T-cell (primary cell): ENCODE measurements around the gene CXCL14. TPM values are rescaled to one million over a fixed set of nuclear protein-coding genes. Genes with fewer than 3 reads are reported as not detected.

Experiments
- ATAC-seq, 4 experiments: fragments of 200-7000 bp in 3 of 4; fragments of 150-1000 bp in 1 of 4; cut with Tn5 transposase; replicated peaks in 1 of 4; 1 replicate in 3 of 4; 2 replicates in 1 of 4; pipeline ENCODE4 v1.10.0; 2021; ENCODE audit warnings: moderate library complexity in 3 of 4, mild to moderate bottlenecking in 2 of 4, moderate number of reproducible peaks in 1 of 4
- CTCF ChIA-PET, 2 donors: fragments of 300-600 bp; sonication (Branson Sonifier 250); formaldehyde crosslinking; loops; one replicate each; lab custom pipeline; 2022; ENCODE audit warnings: antibody characterized with exemption in 2 of 2; lab: Charles Lee
- POLR2A ChIA-PET, 2 donors: fragments of 300-600 bp; sonication (Branson Sonifier 250); formaldehyde crosslinking; loops; one replicate each; lab custom pipeline; 2022; ENCODE audit warnings: antibody characterized with exemption in 2 of 2; lab: Charles Lee
- DNase-seq, 35 experiments: peaks; one replicate each; pipeline versions ENCODE4 v3.0.0 to v3.0.0-alpha.2; 2013 to 2023
- H3K27ac ChIP-seq: one replicate; pipeline ENCODE4 v1.5.1; 2013; ENCODE audit warnings: low read length
- H3K27me3 ChIP-seq, 2 experiments: replicated peaks in 1 of 2; 1 replicate in 1 of 2; 2 replicates in 1 of 2; pipeline versions ENCODE4 v1.6.1 to v1.7.0; 2013; ENCODE audit warnings: low read length in 1 of 2, mixed read lengths in 1 of 2; ENCODE audit not compliant: control insufficient read depth in 2 of 2, insufficient read depth in 2 of 2; ENCODE audit errors: extremely low read depth in 1 of 2
- H3K36me3 ChIP-seq, 2 donors: 1 replicate in 1 of 2; 2 replicates in 1 of 2; pipeline versions ENCODE4 v1.6.1 to v1.7.0; 2013; ENCODE audit warnings: low read length in 1 of 2; ENCODE audit not compliant: control insufficient read depth in 2 of 2, insufficient read depth in 1 of 2; ENCODE audit errors: extremely low read depth in 1 of 2
- H3K4me1 ChIP-seq, 2 experiments: 1 replicate in 1 of 2; 2 replicates in 1 of 2; pipeline versions ENCODE4 v1.6.1 to v1.7.0; 2013; ENCODE audit warnings: low read length in 2 of 2, mixed read lengths in 1 of 2; ENCODE audit not compliant: insufficient read depth in 2 of 2, control insufficient read depth in 1 of 2; ENCODE audit errors: extremely low read depth in 1 of 2
- H3K4me3 ChIP-seq, 2 donors: 1 replicate in 1 of 2; 2 replicates in 1 of 2; pipeline versions ENCODE4 v1.5.1 to v1.7.0; 2013; ENCODE audit warnings: mild to moderate bottlenecking in 2 of 2, low read length in 1 of 2, moderate library complexity in 1 of 2; ENCODE audit not compliant: control insufficient read depth in 1 of 2; ENCODE audit errors: extremely low read depth in 1 of 2
- H3K9me3 ChIP-seq: 2 replicates; pipeline ENCODE4 v1.7.0; 2013
- H3K27ac Mint-ChIP-seq, 2 donors: one replicate each; pipeline ENCODE4 v1.8.0; 2020 to 2021; ENCODE audit warnings: mild to moderate bottlenecking in 2 of 2, mixed read lengths in 2 of 2
- H3K27me3 Mint-ChIP-seq, 2 donors: one replicate each; pipeline ENCODE4 v1.8.0; 2021 to 2022; ENCODE audit warnings: mixed read lengths in 2 of 2
- H3K36me3 Mint-ChIP-seq: one replicate; pipeline ENCODE4 v1.8.0; 2021; ENCODE audit warnings: mixed read lengths
- H3K4me1 Mint-ChIP-seq, 3 donors: one replicate each; pipeline ENCODE4 v1.8.0; 2020 to 2022; ENCODE audit warnings: mixed read lengths in 3 of 3, mild to moderate bottlenecking in 1 of 3
- H3K4me3 Mint-ChIP-seq, 3 donors: one replicate each; pipeline ENCODE4 v1.8.0; 2020 to 2022; ENCODE audit warnings: mild to moderate bottlenecking in 3 of 3, mixed read lengths in 3 of 3, moderate library complexity in 3 of 3
- H3K9me3 Mint-ChIP-seq, 3 donors: one replicate each; pipeline ENCODE4 v1.8.0; 2020 to 2022; ENCODE audit warnings: mixed read lengths in 3 of 3
- WGBS: methylation state at CpG from one replicate; pipeline ENCODE4 v1.1.5; 2013; ENCODE audit warnings: missing lambda C conversion rate; ENCODE audit not compliant: insufficient coverage; 5-methylcytosine and 5-hydroxymethylcytosine counted together
- total RNA-seq, 35 experiments: library from RNA in 6 of 35; stranded (reverse) in 6 of 35; fragments of 120-200 nt in 1 of 35; gene quantifications; one replicate each; pipeline versions ENCODE4 v1.2.1 to v1.2.4 and lab custom pipeline; 2013 to 2026

The CXCL14 gene
- total RNA-seq, 5 donors from 2014 or later (not counting 1 experiment from before 2014, with no cell fraction given) = not detected

GRCh38 chr5:135615581-135616260 is 36.9 kb upstream of the CXCL14 start:
- no peaks in the 10 kb centered on the region for H3K36me3 ChIP-seq
- no peak for ATAC-seq
- no peaks in the 10 kb centered on the region for H3K9me3 ChIP-seq
- Mint-ChIP-seq H3K27ac (no peak overlapping the region), H3K36me3 (peaks cover 3% of the 10 kb centered on the region), H3K4me1 (no peaks in the 10 kb centered on the region), H3K4me3 (no peak overlapping the region), H3K9me3 (peaks cover 17 to 22% (median 17%) of the 10 kb centered on the region in 3 donors), H3K27me3 (peaks cover 14 to 16% of the 10 kb centered on the region in 2 donors)
- DNase-seq = no peak
- WGBS = 84% methylated on average over 4 of the region's 4 CpGs
- H3K4me1 ChIP-seq = no peaks in the 10 kb centered on the region
- H3K27me3 ChIP-seq = peaks cover 2 to 19% of the 10 kb centered on the region in 2 experiments
- no peak overlapping the region for H3K27ac ChIP-seq
- ChIA-PET CTCF (no interaction called here), POLR2A (interaction anchor here in 1 of 2 donors (0.6 kb wide), 1 partner anchor 480 kb away, joined by 3 read pairs; no protein-coding TSS in a partner anchor)
- no peak overlapping the region for H3K4me3 ChIP-seq

- H3K27me3 Mint-ChIP-seq = peaks cover 16 to 17% of the 10 kb centered on the region in 2 donors
- 89% methylated on average over 1 of the region's 1 CpG for WGBS
- POLR2A ChIA-PET = interaction anchor here in 1 of 2 donors (0.6 kb wide), 1 partner anchor 481 kb away, joined by 3 read pairs; no protein-coding TSS in a partner anchor
These were observed 36.4 kb upstream of the CXCL14 start for GRCh38 chr5:135615171-135615570.

DNA sequence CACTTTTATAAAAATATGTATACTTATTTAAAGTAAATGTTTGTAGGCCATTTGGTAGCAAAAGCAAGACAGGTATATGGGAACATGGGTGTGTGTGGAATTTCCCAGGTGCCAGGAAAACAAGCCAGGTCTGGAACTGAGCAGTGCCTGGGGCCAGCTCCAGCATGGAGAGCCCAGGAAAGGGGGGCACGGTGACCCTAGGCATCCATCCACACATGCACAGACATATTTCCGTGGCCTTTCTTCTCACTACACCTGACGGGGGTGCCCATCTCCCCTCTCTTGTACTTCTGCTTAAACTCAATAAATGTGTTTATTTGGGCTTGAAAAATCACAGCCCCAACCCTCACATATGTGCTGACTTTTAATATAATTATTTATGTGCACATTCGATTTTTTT is 31.2 kb upstream of the CXCL14 start:
- H3K36me3 Mint-ChIP-seq = no peaks in the 10 kb centered on the region
- WGBS = 80% methylated on average over 1 of the region's 4 CpGs

More at GRCh38 chr5:135615171-135615570, 36.4 kb upstream of the CXCL14 start:
- H3K36me3 ChIP-seq = no peaks in the 10 kb centered on the region
- H3K4me3 ChIP-seq = no peak overlapping the region
- H3K27me3 ChIP-seq = peaks cover 2 to 14% of the 10 kb centered on the region in 2 experiments
- H3K4me1 ChIP-seq = no peaks in the 10 kb centered on the region
- Mint-ChIP-seq H3K4me3 (no peak overlapping the region), H3K4me1 (no peaks in the 10 kb centered on the region), H3K9me3 (peaks cover 17 to 22% (median 17%) of the 10 kb centered on the region in 3 donors), H3K36me3 (peaks cover 3% of the 10 kb centered on the region), H3K27ac (no peak overlapping the region)
- ATAC-seq (no peak), DNase-seq (no peak)
- no peaks in the 10 kb centered on the region for H3K9me3 ChIP-seq
- CTCF ChIA-PET = no interaction called here
- no peak overlapping the region for H3K27ac ChIP-seq

DNA sequence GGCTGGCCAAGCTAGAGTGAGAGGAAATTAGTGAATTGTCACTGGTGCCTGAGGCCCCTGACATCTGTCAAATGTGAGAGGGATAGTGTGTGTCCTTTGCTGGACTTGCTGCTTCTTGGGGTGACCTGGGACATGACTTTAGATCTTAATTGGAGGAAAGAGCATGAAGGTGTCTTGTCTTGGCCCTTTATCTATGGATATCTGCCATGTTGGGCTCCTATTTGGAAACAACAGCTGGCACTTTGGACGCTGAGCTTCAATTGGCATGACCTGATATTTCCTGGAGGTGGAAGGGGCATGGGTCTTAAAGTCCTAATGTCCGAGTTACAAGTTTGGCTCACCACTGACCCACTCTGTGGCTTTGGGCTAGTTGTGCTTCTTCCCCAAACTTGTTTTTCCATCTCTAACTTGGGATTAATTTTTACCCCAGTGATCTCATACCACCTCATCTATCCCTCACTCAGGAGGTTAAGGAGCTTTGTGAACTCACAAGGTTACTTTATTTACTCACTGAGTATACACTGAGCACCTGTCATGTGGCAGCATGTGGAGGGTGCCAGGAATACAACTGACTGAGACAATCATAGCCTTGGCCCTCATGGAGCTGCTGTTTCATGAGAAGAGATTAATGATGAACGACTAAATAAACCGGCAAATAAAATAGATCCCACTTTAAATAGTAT is 30.1 kb upstream of the CXCL14 start:
- peaks cover 8% of the 10 kb centered on the region in 2 experiments for H3K27me3 ChIP-seq
- Mint-ChIP-seq H3K9me3 (no peaks in the 10 kb centered on the region), H3K4me3 (no peak overlapping the region), H3K4me1 (no peaks in the 10 kb centered on the region), H3K36me3 (no peaks in the 10 kb centered on the region), H3K27me3 (peaks cover 13 to 21% of the 10 kb centered on the region in 2 donors), H3K27ac (no peak overlapping the region)
- CTCF ChIA-PET = no interaction called here
- H3K4me1 ChIP-seq = no peaks in the 10 kb centered on the region
- no peak overlapping the region for H3K4me3 ChIP-seq
- POLR2A ChIA-PET = no interaction called here
- ATAC-seq (no peak), DNase-seq (no peak)
- H3K36me3 ChIP-seq = no peaks in the 10 kb centered on the region
- WGBS = no CpG with 5 or more reads among the region's 4 CpGs
- no peak overlapping the region for H3K27ac ChIP-seq
- H3K9me3 ChIP-seq = no peaks in the 10 kb centered on the region

More for the DNA sequence above, 31.2 kb upstream of the CXCL14 start:
- Histone ChIP-seq H3K9me3 (no peaks in the 10 kb centered on the region), H3K4me1 (no peaks in the 10 kb centered on the region), H3K27ac (no peak overlapping the region), H3K27me3 (peaks cover 8% of the 10 kb centered on the region in 2 experiments), H3K4me3 (no peak overlapping the region), H3K36me3 (no peaks in the 10 kb centered on the region)
- H3K4me3 Mint-ChIP-seq = no peak overlapping the region
- H3K27me3 Mint-ChIP-seq = peaks cover 15 to 26% of the 10 kb centered on the region in 2 donors
- H3K27ac Mint-ChIP-seq = no peak overlapping the region
- no peak for DNase-seq
- H3K9me3 Mint-ChIP-seq = no peaks in the 10 kb centered on the region
- H3K4me1 Mint-ChIP-seq = no peaks in the 10 kb centered on the region
- CTCF ChIA-PET = interaction anchor here in 1 of 2 donors (0.5 kb wide), 1 partner anchor 426 kb away, joined by 4 read pairs; no protein-coding TSS in a partner anchor
- ATAC-seq = no peak
- POLR2A ChIA-PET = no interaction called here

DNA sequence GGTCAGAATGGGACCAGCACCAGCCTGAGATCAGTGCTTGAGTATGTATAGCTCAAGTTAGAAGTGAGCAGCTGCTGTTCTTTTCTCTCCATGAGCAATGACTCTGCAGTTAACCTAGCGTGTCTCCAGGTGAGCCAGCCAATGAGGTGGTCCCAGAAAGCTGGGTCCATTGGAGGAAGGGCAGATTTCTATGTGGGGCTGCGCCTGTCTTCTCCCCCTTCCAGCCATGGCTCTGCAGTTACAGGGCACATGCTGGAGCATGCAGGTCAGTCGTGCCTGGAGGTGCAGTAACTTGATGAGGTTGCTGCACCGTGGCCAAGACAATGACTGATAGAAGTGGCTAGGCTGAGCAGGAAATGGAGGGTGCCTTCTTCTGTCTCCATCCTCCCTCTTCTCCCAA is 29.6 kb upstream of the CXCL14 start:
- Mint-ChIP-seq H3K4me3 (no peak overlapping the region), H3K36me3 (no peaks in the 10 kb centered on the region), H3K4me1 (no peaks in the 10 kb centered on the region), H3K27me3 (peaks cover 15 to 21% of the 10 kb centered on the region in 2 donors), H3K9me3 (no peaks in the 10 kb centered on the region), H3K27ac (no peak overlapping the region)
- H3K9me3 ChIP-seq = no peaks in the 10 kb centered on the region
- POLR2A ChIA-PET = no interaction called here
- DNase-seq (no peak), ATAC-seq (no peak)
- H3K36me3 ChIP-seq = no peaks in the 10 kb centered on the region
- no peak overlapping the region for H3K27ac ChIP-seq
- 64% methylated on average over 2 of the region's 4 CpGs for WGBS
- CTCF ChIA-PET = no interaction called here
- no peaks in the 10 kb centered on the region for H3K4me1 ChIP-seq
- H3K4me3 ChIP-seq = no peak overlapping the region
- H3K27me3 ChIP-seq = peaks cover 8 to 11% of the 10 kb centered on the region in 2 experiments

- POLR2A ChIA-PET = no interaction called here
- peaks cover 17 to 18% of the 10 kb centered on the region in 2 donors for H3K27me3 Mint-ChIP-seq
- CTCF ChIA-PET = no interaction called here
- no peak overlapping the region for H3K27ac ChIP-seq
- H3K9me3 ChIP-seq = no peaks in the 10 kb centered on the region
- DNase-seq = no peak
- no peaks in the 10 kb centered on the region for H3K36me3 ChIP-seq
- no peak overlapping the region for H3K4me3 ChIP-seq
- WGBS = 60% methylated on average over 1 of the region's 2 CpGs
- H3K27me3 ChIP-seq = peaks cover 5 to 12% of the 10 kb centered on the region in 2 experiments
- ATAC-seq = no peak
- H3K4me1 Mint-ChIP-seq = no peaks in the 10 kb centered on the region
- H3K4me3 Mint-ChIP-seq = no peak overlapping the region
- H3K9me3 Mint-ChIP-seq = no peaks in the 10 kb centered on the region
- no peak overlapping the region for H3K27ac Mint-ChIP-seq
- H3K36me3 Mint-ChIP-seq = no peaks in the 10 kb centered on the region
- H3K4me1 ChIP-seq = no peaks in the 10 kb centered on the region
These were observed 27.6 kb upstream of the CXCL14 start for GRCh38 chr5:135606431-135606830.
